H1 (cell line): ENCODE measurements around the gene COPS9.

Source experiments
- CHD7 ChIP-seq: fragments of 300-600 bp; sonication (generic); IDR thresholded peaks from 2 replicates; pipeline ENCODE4 v1.7.1; 2012; ENCODE audit warnings: low read length, moderate library complexity, mild to moderate bottlenecking, inconsistent platforms; ENCODE audit not compliant: insufficient replicate concordance
- CTCF ChIP-seq, 3 experiments: IDR thresholded peaks; 1 replicate in 2 of 3; 2 replicates in 1 of 3; pipeline versions ENCODE4 v1.5.1 to v1.6.1; 2011; ENCODE audit warnings: low read length in 3 of 3, mild to moderate bottlenecking in 3 of 3, inconsistent platforms in 2 of 3, low read depth in 1 of 3, moderate library complexity in 1 of 3; ENCODE audit not compliant: insufficient read depth in 1 of 3; ENCODE audit errors: control extremely low read depth in 1 of 3
- JUND ChIP-seq: IDR thresholded peaks from 2 replicates; pipeline ENCODE4 v1.6.1; 2011; ENCODE audit warnings: mild to moderate bottlenecking, improper control_type of control experiment, low read length
- MAX ChIP-seq: IDR thresholded peaks from 2 replicates; pipeline ENCODE4 v1.6.1; 2012; ENCODE audit warnings: inconsistent platforms
- POLR2A ChIP-seq, 2 experiments: IDR thresholded peaks; 1 replicate in 1 of 2; 2 replicates in 1 of 2; pipeline ENCODE4 v1.6.1; 2011; ENCODE audit warnings: low read depth in 2 of 2, low read length in 2 of 2, mild to moderate bottlenecking in 2 of 2; ENCODE audit errors: control extremely low read depth in 1 of 2
- SP2 ChIP-seq: IDR thresholded peaks from 2 replicates; pipeline ENCODE4 v1.6.1; 2012; ENCODE audit warnings: mild to moderate bottlenecking, low read length, inconsistent platforms
- TEAD4 ChIP-seq: IDR thresholded peaks from 2 replicates; pipeline ENCODE4 v1.6.1; 2012; ENCODE audit warnings: low read depth, low read length, inconsistent platforms, mixed read lengths

- no peak for TF ChIP-seq JUND
- TF ChIP-seq MAX, result no peak
- TF ChIP-seq CHD7, result no peak
- TF ChIP-seq POLR2A (IDR thresholded peaks at IDR 0.05; ENCODE audit: control extremely low read depth in 1 of 2, low read depth in 2 of 2, low read length in 2 of 2), result no peak
- TF ChIP-seq CTCF (IDR thresholded peaks at IDR 0.05; ENCODE audit: control extremely low read depth in 1 of 3, insufficient read depth in 1 of 3, low read depth in 1 of 3, low read length in 3 of 3), result no peak
- no peak for TF ChIP-seq TEAD4
- no peak for TF ChIP-seq SP2
These were observed 19.1 kb upstream of the COPS9 start for GRCh38 chr2:240155048-240155744.
